Stimulated activated effector memory CD8-positive, alpha-beta T cell treated with anti-CD3 and anti-CD28 coated beads, Interleukin-12 subunit alpha, Interleukin-12 subunit beta, amount 100 ng/mL, for 72 hours (primary cell): Measurements from ENCODE around the gene LRRC66.

Experiments used
- ATAC-seq: fragments of 150-1000 bp; cut with Tn5 transposase; 2 replicates; pipeline ENCODE4 v1.10.0; 2021
- DNase-seq, 2 donors: peaks; one replicate each; pipeline ENCODE4 v3.0.0; 2021 to 2022; ENCODE audit warnings: low spot score in 2 of 2
- H3K27ac Mint-ChIP-seq: one replicate; pipeline ENCODE4 v1.8.0; 2022; ENCODE audit warnings: mild to moderate bottlenecking, mixed read lengths
- H3K36me3 Mint-ChIP-seq: one replicate; pipeline ENCODE4 v1.8.0; 2022; ENCODE audit warnings: mild to moderate bottlenecking, mixed read lengths
- H3K4me1 Mint-ChIP-seq: one replicate; pipeline ENCODE4 v1.8.0; 2022; ENCODE audit warnings: mixed read lengths
- H3K4me3 Mint-ChIP-seq: one replicate; pipeline ENCODE4 v1.8.0; 2022; ENCODE audit warnings: mild to moderate bottlenecking, mixed read lengths
- H3K9me3 Mint-ChIP-seq: one replicate; pipeline ENCODE4 v1.8.0; 2022; ENCODE audit warnings: mixed read lengths

Gene LRRC66

GRCh38 chr4:52019936-52020657 lies at the start of gene LRRC66:
LRRC66 (minus strand) TSS chr4:52020363; CDS start chr4:52017613, 2,750 bp downstream.
- ATAC-seq (no peak), DNase-seq (no peak)
- Mint-ChIP-seq H3K36me3 (no peaks in the 10 kb centered on the region), H3K27ac (no peak within 1 kb of the TSS), H3K9me3 (no peaks in the 10 kb centered on the region), H3K4me1 (no peaks in the 10 kb centered on the region), H3K4me3 (no peak within 1 kb of the TSS)

- no peaks in the 10 kb centered on the region for H3K36me3 Mint-ChIP-seq
- no peak overlapping the region for H3K4me3 Mint-ChIP-seq
- no peak overlapping the region for H3K27ac Mint-ChIP-seq
- no peak for ATAC-seq
- no peak for DNase-seq
- no peaks in the 10 kb centered on the region for H3K9me3 Mint-ChIP-seq
- H3K4me1 Mint-ChIP-seq = no peaks in the 10 kb centered on the region
These were observed 49.4 kb upstream of the LRRC66 start for GRCh38 chr4:52069571-52069970.

- H3K4me3 Mint-ChIP-seq = no peak overlapping the region
- H3K4me1 Mint-ChIP-seq = no peaks in the 10 kb centered on the region
- no peak overlapping the region for H3K27ac Mint-ChIP-seq
- ATAC-seq (no peak), DNase-seq (no peak)
- H3K36me3 Mint-ChIP-seq = no peaks in the 10 kb centered on the region
- H3K9me3 Mint-ChIP-seq = no peaks in the 10 kb centered on the region
These were observed 39.2 kb upstream of the LRRC66 start for GRCh38 chr4:52059372-52059771.

GRCh38 chr4:52058275-52058674 lies 38.1 kb upstream of the LRRC66 start:
- no peak for DNase-seq
- H3K36me3 Mint-ChIP-seq = no peaks in the 10 kb centered on the region
- H3K4me1 Mint-ChIP-seq = no peaks in the 10 kb centered on the region

DNA sequence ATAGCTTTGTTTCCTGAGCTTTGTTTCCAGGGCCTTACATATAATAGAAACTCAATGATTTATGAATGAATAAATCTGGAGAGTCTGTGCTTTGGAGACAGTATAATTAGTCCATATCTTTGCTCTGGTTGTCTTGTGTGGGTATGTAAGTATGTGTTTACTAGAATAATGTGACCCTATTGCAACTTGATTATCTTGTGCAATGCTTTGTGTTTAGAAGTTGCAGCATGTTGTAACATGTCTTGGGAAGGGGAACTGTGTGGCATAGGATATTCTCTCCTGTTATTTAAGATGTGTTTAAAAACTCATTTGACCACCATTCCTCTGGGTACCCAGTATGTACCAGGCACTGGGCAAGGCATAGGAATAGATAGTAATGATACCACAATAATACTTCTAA lies 37.0 kb upstream of the LRRC66 start:
- DNase-seq = no peak
- Mint-ChIP-seq H3K4me1 (peaks cover 5% of the 10 kb centered on the region), H3K4me3 (no peak overlapping the region), H3K9me3 (no peaks in the 10 kb centered on the region), H3K27ac (no peak overlapping the region), H3K36me3 (no peaks in the 10 kb centered on the region)
- ATAC-seq = no peak

More at GRCh38 chr4:52058275-52058674, 38.1 kb upstream of the LRRC66 start:
- Mint-ChIP-seq H3K27ac (no peak overlapping the region), H3K4me3 (no peak overlapping the region), H3K9me3 (no peaks in the 10 kb centered on the region)
- no peak for ATAC-seq

DNA sequence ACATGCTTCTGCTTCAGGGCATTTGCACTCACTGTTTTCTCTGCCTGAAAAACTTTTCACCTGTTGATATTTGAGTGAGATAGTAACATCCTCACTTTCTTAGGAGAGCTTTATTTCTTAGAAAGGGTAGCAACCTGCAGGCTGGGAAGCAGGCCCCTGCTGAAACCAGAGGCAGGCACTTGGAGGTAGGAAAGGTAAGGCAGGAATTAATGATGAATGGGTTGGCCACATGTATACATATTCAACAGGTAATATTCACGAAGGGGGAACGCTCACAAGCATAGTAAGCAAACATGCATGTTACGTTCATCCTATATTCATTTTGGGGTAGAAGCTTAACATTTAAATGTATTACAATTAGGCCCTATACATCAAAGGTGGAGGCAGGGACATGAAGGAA lies 34.1 kb upstream of the LRRC66 start:
- Mint-ChIP-seq H3K36me3 (no peaks in the 10 kb centered on the region), H3K4me1 (peaks cover 10% of the 10 kb centered on the region), H3K4me3 (no peak overlapping the region), H3K27ac (no peak overlapping the region), H3K9me3 (no peaks in the 10 kb centered on the region)
- no peak for ATAC-seq
- DNase-seq = no peak

DNA sequence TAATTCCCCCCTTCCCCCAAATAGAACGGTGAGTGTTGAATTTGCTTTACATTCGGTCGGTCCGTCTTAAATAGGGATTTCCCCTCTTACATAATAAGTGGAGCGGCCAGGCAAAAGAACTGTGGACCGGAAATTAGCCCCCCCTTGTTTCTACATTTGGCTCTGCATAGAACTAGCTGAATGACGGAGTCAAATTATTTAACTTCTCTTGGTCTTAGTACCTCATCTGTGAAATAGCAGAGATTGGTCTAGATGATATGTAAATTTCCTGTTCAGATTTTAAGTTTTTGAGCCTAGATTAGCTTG lies 32.3 kb upstream of the LRRC66 start:
- Mint-ChIP-seq H3K9me3 (no peaks in the 10 kb centered on the region), H3K27ac (no peak overlapping the region), H3K4me3 (peak overlapping the region; percentile 58), H3K36me3 (no peaks in the 10 kb centered on the region), H3K4me1 (peaks cover 10% of the 10 kb centered on the region)
- DNase-seq = no peak
- ATAC-seq = no peak

DNA sequence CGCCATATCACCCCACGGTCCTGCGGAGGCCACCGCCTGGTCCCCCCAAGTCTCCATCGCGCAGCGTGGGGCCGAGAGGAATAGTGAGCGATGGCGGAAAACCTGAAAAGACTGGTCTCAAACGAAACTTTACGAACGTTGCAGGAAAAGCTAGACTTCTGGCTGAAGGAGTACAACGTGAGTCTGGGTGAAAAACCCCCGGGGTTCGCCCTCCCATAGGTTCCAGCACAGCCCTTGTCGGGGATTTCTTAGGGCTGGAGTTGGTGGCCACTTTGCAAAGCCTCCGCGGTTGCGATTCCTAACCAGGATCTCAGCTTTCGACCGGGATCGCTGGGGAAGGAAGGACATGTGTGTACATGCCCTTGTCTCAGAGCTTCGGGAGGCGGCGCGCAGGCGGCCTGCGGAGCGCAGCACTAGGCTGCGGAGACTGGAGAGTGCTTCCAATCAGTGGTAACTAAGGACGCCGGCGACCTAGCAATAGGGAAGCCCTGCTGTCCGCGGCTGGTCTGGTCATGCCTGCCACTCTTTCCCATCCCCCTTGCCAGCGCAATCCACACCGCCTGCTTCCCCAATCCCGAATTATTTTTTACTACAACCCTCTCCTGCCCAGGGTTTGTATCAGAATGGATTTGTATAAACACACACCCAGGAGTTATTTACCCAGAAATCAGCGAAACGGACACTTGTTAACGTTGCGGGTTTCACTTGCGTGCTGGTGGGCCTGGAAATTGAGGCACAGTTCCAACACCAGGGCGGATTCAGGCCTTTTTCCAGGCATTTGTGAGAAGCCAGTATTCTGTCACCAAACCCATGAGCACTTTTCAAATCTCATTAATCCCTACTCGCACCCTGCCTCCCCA lies 31.7 kb upstream of the LRRC66 start:
- no peak for DNase-seq
- Mint-ChIP-seq H3K27ac (no peak overlapping the region), H3K9me3 (no peaks in the 10 kb centered on the region), H3K4me1 (peaks cover 10% of the 10 kb centered on the region), H3K36me3 (no peaks in the 10 kb centered on the region), H3K4me3 (peak overlapping the region; percentile 58)
- ATAC-seq = peak; percentile 59

- Mint-ChIP-seq H3K4me3 (peak within 1 kb of the TSS; percentile 58), H3K27ac (no peak within 1 kb of the TSS), H3K36me3 (no peaks in the 10 kb centered on the region), H3K4me1 (peaks cover 10% of the 10 kb centered on the region), H3K9me3 (no peaks in the 10 kb centered on the region)
- DNase-seq (no peak), ATAC-seq (peak; percentile 68)
These were observed 31.1 kb upstream of the LRRC66 start, which contains the start of gene SPATA18 for GRCh38 chr4:52051213-52051614. SPATA18 (plus strand) TSS chr4:52051304; CDS start chr4:52051705, 401 bp downstream.

- peaks cover 10% of the 10 kb centered on the region for H3K4me1 Mint-ChIP-seq
- H3K9me3 Mint-ChIP-seq = no peaks in the 10 kb centered on the region
- ATAC-seq (no peak), DNase-seq (no peak)
- H3K36me3 Mint-ChIP-seq = no peaks in the 10 kb centered on the region
- H3K4me3 Mint-ChIP-seq = no peak overlapping the region
- H3K27ac Mint-ChIP-seq = no peak overlapping the region
These were observed 29.1 kb upstream of the LRRC66 start for GRCh38 chr4:52049266-52049665.

GRCh38 chr4:52045028-52045427 lies 24.9 kb upstream of the LRRC66 start:
- no peak for DNase-seq
- Mint-ChIP-seq H3K27ac (no peak overlapping the region), H3K9me3 (no peaks in the 10 kb centered on the region), H3K4me1 (no peaks in the 10 kb centered on the region), H3K4me3 (no peak overlapping the region), H3K36me3 (no peaks in the 10 kb centered on the region)
- ATAC-seq = no peak

DNA sequence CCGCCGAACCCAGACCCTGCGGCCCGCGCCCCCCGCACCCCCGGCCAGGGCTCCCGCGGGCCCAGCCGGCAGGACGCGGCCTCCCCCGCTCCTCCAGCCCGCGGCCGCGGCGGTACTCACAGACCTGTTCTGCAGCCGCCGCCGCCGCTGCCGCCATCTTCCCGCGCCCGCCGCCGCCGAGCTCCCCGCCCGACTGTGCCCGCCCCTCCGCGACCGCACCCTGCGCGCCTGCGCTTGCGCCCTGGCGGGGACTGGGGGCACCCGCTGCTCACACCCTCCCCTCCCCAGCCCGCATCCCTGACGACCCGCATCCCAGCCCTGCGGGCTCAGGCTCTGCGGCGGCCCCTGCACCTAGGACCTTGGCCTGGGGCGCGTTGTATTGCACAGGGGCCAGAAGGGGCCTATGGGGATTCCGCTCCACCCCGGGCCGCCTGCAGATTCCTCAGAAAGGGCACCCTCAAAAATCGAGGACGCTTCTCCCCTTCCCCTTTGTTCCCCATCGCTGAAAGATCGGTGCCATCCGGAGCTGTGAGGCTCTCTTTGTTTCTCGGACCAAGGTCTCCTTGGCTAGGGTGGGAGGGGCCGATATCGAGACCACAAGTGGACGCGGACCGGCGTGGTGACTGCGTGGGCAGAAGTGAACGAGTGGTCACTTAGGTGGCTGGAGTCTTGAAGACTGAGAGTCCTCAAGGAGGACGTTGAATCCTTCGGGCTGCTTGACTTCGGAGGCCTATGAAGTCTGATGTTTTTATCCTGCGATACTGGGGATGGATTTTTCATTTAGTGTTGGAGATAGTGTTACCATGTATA lies 18.1 kb upstream of the LRRC66 start, which contains the start of gene SGCB:
TSS of gene SGCB (minus strand) at position 197 of the 810 bp plus-strand sequence. CDS start at position 157, 40 bp downstream.
- peaks cover 22% of the 10 kb centered on the region for H3K4me1 Mint-ChIP-seq
- H3K9me3 Mint-ChIP-seq = no peaks in the 10 kb centered on the region
- H3K27ac Mint-ChIP-seq = peak within 1 kb of the TSS; percentile 79
- no peaks in the 10 kb centered on the region for H3K36me3 Mint-ChIP-seq
- peak within 1 kb of the TSS; percentile 74 for H3K4me3 Mint-ChIP-seq
- DNase-seq (peak; percentile 63 to 86), ATAC-seq (peak; percentile 94)

DNA sequence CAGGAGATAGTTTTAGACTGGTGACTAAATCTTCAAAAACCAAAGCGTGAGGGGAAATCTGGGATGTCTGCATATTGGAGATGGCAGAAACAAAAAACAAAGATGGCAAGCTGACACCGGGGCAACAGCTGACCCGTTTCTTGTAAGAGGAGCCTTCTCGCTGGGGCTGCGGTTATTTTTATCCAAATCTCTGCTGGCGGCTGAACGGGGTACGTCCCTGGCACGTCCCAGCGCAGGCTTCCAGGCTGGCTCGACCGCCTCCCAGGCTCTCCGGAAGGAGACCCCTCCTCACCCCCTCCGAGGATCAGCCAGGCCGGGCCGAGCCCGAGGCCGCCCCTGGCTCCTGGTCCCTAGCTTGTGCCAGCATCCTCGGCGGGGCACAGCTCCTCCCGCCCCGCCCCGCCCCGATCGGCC lies 17.5 kb upstream of the LRRC66 start:
- DNase-seq = peak in 1 of 2 donors; percentile 72
- peak overlapping the region; percentile 74 for H3K4me3 Mint-ChIP-seq

GRCh38 chr4:52036886-52037530 lies 16.8 kb upstream of the LRRC66 start:
- H3K9me3 Mint-ChIP-seq = no peaks in the 10 kb centered on the region
- H3K36me3 Mint-ChIP-seq = peaks cover under 1% of the 10 kb centered on the region
- H3K27ac Mint-ChIP-seq = peak overlapping the region; percentile 79
- H3K4me1 Mint-ChIP-seq = peaks cover 22% of the 10 kb centered on the region
- H3K4me3 Mint-ChIP-seq = peak overlapping the region; percentile 74
- DNase-seq (no peak), ATAC-seq (no peak)

More for the DNA sequence above, 17.5 kb upstream of the LRRC66 start:
- Mint-ChIP-seq H3K4me1 (peaks cover 22% of the 10 kb centered on the region), H3K9me3 (no peaks in the 10 kb centered on the region), H3K27ac (peak overlapping the region; percentile 79), H3K36me3 (no peaks in the 10 kb centered on the region)
- ATAC-seq = peak; percentile 71

DNA sequence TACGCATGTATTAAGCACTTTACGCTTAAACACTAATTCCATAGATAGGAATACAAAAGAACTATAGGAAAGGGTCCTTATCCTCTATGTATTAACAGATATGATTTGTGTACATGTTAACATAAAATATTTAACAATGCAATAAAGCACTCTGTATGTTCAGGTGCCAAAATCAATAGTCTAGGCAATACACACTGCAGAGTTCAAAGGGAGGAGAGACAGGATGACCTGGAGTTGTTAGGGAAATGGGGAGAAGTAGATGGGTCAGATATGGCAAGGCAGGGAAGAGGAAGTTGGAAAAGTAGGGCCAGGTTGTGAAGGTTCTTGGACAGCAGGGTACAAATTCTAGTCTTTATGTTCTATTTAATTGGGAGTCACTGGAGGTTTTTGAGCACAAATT lies 15.0 kb upstream of the LRRC66 start:
- peaks cover 19% of the 10 kb centered on the region for H3K36me3 Mint-ChIP-seq
- no peak overlapping the region for H3K27ac Mint-ChIP-seq
- no peak overlapping the region for H3K4me3 Mint-ChIP-seq
- DNase-seq = no peak
- H3K4me1 Mint-ChIP-seq = peaks cover 22% of the 10 kb centered on the region
- no peaks in the 10 kb centered on the region for H3K9me3 Mint-ChIP-seq
- ATAC-seq = no peak
